Colonic mucosa (tissue), 4 donors: ENCODE results near the gene CPLX1. TPM values are rescaled to one million over a fixed set of nuclear protein-coding genes. Genes with fewer than 3 reads are reported as not detected.

Experiments
- DNase-seq: peaks from one replicate; pipeline ENCODE4 v3.0.0-alpha.2; 2020
- H3K27ac ChIP-seq: fragments of 200-600 bp; one replicate; pipeline ENCODE4 v1.8.0; 2021
- H3K27me3 ChIP-seq: fragments of 200-600 bp; one replicate; pipeline ENCODE4 v1.8.0; 2021
- H3K36me3 ChIP-seq: fragments of 200-600 bp; one replicate; pipeline ENCODE4 v1.8.0; 2021
- H3K4me1 ChIP-seq: fragments of 200-600 bp; one replicate; pipeline ENCODE4 v1.8.0; 2021; ENCODE audit warnings: mild to moderate bottlenecking
- H3K4me3 ChIP-seq: fragments of 200-600 bp; one replicate; pipeline ENCODE4 v1.8.0; 2021
- H3K9ac ChIP-seq, 2 donors: one replicate each; pipeline ENCODE4 v1.7.0; 2013; ENCODE audit warnings: control low read depth in 2 of 2, low read depth in 2 of 2, low read length in 2 of 2
- H3K9me3 ChIP-seq: fragments of 200-600 bp; one replicate; pipeline ENCODE4 v1.8.0; 2021
- CTCF ChIP-seq: fragments of 200-600 bp; IDR thresholded peaks from one replicate; pipeline ENCODE4 v1.8.0; 2022; ENCODE audit warnings: antibody characterized with exemption, mild to moderate bottlenecking
- intact Hi-C: fragments of 100-400 bp; cut with DNase I; formaldehyde crosslinking; loops from one replicate; pipeline ENCODE4 v1.14.1; 2022
- total RNA-seq, 2 donors: library from RNA; stranded (reverse); fragmentation: NEBNext Ultra II Directional in 1 of 2; extraction: Animal tissue kit (Norgen Biotek cat#: 25700) in 1 of 2; gene quantifications; one replicate each; pipeline ENCODE4 v1.2.1, GENCODE V29; 2021
- donor health status: healthy.
- donor health status: DM: no; HTN: no; CAD: no.
- donor health status: DM: no; HTN: no; CAD: no.

CPLX1 gene
- total RNA-seq, 2 donors from 2014 or later: 2.7 to 16.5 TPM

- no peaks in the 10 kb centered on the region for H3K27me3 ChIP-seq
- H3K9ac ChIP-seq: no peak overlapping the region
- H3K4me3 ChIP-seq: no peak overlapping the region
- TF ChIP-seq CTCF: no peak
- H3K27ac ChIP-seq: no peak overlapping the region
- H3K9me3 ChIP-seq: no peaks in the 10 kb centered on the region
- H3K36me3 ChIP-seq: peaks cover 14% of the 10 kb centered on the region
- DNase-seq: no peak
- H3K4me1 ChIP-seq: no peaks in the 10 kb centered on the region
- intact Hi-C loops: no loop called here
These were observed 45.0 kb upstream of the CPLX1 start for GRCh38 chr4:870951-871350.

- TF ChIP-seq CTCF: no peak
- no peak overlapping the region for H3K9ac ChIP-seq
- no peaks in the 10 kb centered on the region for H3K4me1 ChIP-seq
- no peaks in the 10 kb centered on the region for H3K27me3 ChIP-seq
- no peak overlapping the region for H3K4me3 ChIP-seq
- DNase-seq: no peak
- intact Hi-C loops: no loop called here
- no peaks in the 10 kb centered on the region for H3K9me3 ChIP-seq
- H3K36me3 ChIP-seq: peaks cover 14% of the 10 kb centered on the region
- no peak overlapping the region for H3K27ac ChIP-seq
These were observed 43.8 kb upstream of the CPLX1 start for GRCh38 chr4:869776-870175.

GRCh38 chr4:868421-868820, 42.5 kb upstream of the CPLX1 start:
- peaks cover 14% of the 10 kb centered on the region for H3K36me3 ChIP-seq
- intact Hi-C loops: no loop called here
- H3K9ac ChIP-seq: no peak overlapping the region
- H3K4me1 ChIP-seq: no peaks in the 10 kb centered on the region
- H3K27ac ChIP-seq: no peak overlapping the region
- H3K4me3 ChIP-seq: no peak overlapping the region
- no peak for DNase-seq
- TF ChIP-seq CTCF: no peak
- no peaks in the 10 kb centered on the region for H3K27me3 ChIP-seq
- no peaks in the 10 kb centered on the region for H3K9me3 ChIP-seq

- Histone ChIP-seq H3K27ac (no peak overlapping the region), H3K9ac (no peak overlapping the region), H3K27me3 (no peaks in the 10 kb centered on the region), H3K4me3 (no peak overlapping the region), H3K4me1 (no peaks in the 10 kb centered on the region), H3K36me3 (peaks cover 14% of the 10 kb centered on the region), H3K9me3 (no peaks in the 10 kb centered on the region)
- no peak for DNase-seq
- TF ChIP-seq CTCF: no peak
- intact Hi-C loops: no loop called here
These were observed 41.8 kb upstream of the CPLX1 start for GRCh38 chr4:867526-868250.

- no peak overlapping the region for H3K4me3 ChIP-seq
- peaks cover 14% of the 10 kb centered on the region for H3K36me3 ChIP-seq
- H3K9ac ChIP-seq: no peak overlapping the region
- no peaks in the 10 kb centered on the region for H3K4me1 ChIP-seq
- no peak for DNase-seq
- no peaks in the 10 kb centered on the region for H3K27me3 ChIP-seq
- intact Hi-C loops: no loop called here
- no peak overlapping the region for H3K27ac ChIP-seq
- TF ChIP-seq CTCF: no peak
- no peaks in the 10 kb centered on the region for H3K9me3 ChIP-seq
These were observed 40.9 kb upstream of the CPLX1 start for GRCh38 chr4:866761-867390.
